Endothelial cell of umbilical vein (primary cell): ENCODE data around the gene SETD3. TPM values are rescaled to one million over a fixed set of nuclear protein-coding genes. Genes with fewer than 3 reads are reported as not detected.

Source experiments
- BruUV-seq: library from RNA; stranded (reverse); fragments of 400-500 nt; replicated peaks from 2 replicates; lab custom pipeline; 2021; lab: Mats Ljungman, UMichigan
- CTCF ChIA-PET: fragments of 300-600, 350-600 bp; sonication (Branson Sonifier 250); formaldehyde crosslinking; loops from one replicate; lab custom pipeline; 2021; ENCODE audit warnings: antibody characterized with exemption, inconsistent platforms; lab: Charles Lee
- POLR2A ChIA-PET: fragments of 300-600, 350-600 bp; sonication (Branson Sonifier 250); formaldehyde crosslinking; loops from one replicate; lab custom pipeline; 2021; ENCODE audit warnings: antibody characterized with exemption, inconsistent platforms; lab: Charles Lee
- DNase-seq: peaks from one replicate; pipeline ENCODE4 v3.0.0-alpha.2; 2011; ENCODE audit warnings: low read depth, low spot score
- FAIRE-seq: peaks from 2 replicates; lab custom pipeline; 2011; peaks lifted over from hg19 to GRCh38; lab: Jason Lieb, UNC
- H2AFZ ChIP-seq: 2 replicates; pipeline ENCODE4 v1.6.0; 2012; ENCODE audit warnings: low read depth, low read length, control low read depth, inconsistent platforms
- H3K27ac ChIP-seq: 2 replicates; pipeline ENCODE4 v1.5.1; 2011; ENCODE audit warnings: low read depth, mild to moderate bottlenecking, control low read depth, low read length, moderate library complexity; ENCODE audit not compliant: insufficient read depth
- H3K27me3 ChIP-seq, 2 experiments: 2 replicates each; pipeline versions ENCODE4 v1.6.0 to v1.6.1; 2011; ENCODE audit warnings: low read length in 2 of 2, mixed read lengths in 1 of 2; ENCODE audit not compliant: control insufficient read depth in 2 of 2, insufficient read depth in 2 of 2
- H3K36me3 ChIP-seq, 2 experiments: 2 replicates in 1 of 2; 3 replicates in 1 of 2; pipeline ENCODE4 v1.5.1; 2011; ENCODE audit warnings: low read length in 2 of 2, mild to moderate bottlenecking in 1 of 2, moderate library complexity in 1 of 2; ENCODE audit not compliant: control insufficient read depth in 2 of 2, insufficient read depth in 2 of 2; ENCODE audit errors: extremely low read depth in 1 of 2
- H3K4me1 ChIP-seq: 3 replicates; pipeline ENCODE4 v1.5.1; 2011; ENCODE audit warnings: mild to moderate bottlenecking, low read length; ENCODE audit not compliant: control insufficient read depth, insufficient read depth; ENCODE audit errors: extremely low read depth
- H3K4me2 ChIP-seq: 2 replicates; pipeline ENCODE4 v1.6.1; 2011; ENCODE audit warnings: low read length, control low read depth, mixed read lengths; ENCODE audit not compliant: insufficient read depth
- H3K4me3 ChIP-seq, 3 experiments: fragments of 200-600 bp in 1 of 3; sonication (generic), shearing (Covaris generic) in 1 of 3; replicated peaks in 1 of 3; 2 replicates each; pipeline ENCODE4 v1.5.1; 2011 to 2016; ENCODE audit warnings: control low read depth in 3 of 3, low read length in 3 of 3, mild to moderate bottlenecking in 2 of 3, inconsistent platforms in 1 of 3, low read depth in 1 of 3, moderate library complexity in 1 of 3; ENCODE audit not compliant: insufficient read depth in 1 of 3
- H3K79me2 ChIP-seq: 2 replicates; pipeline ENCODE4 v1.6.0; 2012; ENCODE audit warnings: low read length, inconsistent platforms; ENCODE audit not compliant: control insufficient read depth, insufficient read depth
- H3K9ac ChIP-seq: replicated peaks from 2 replicates; pipeline ENCODE3; 2011; ENCODE audit warnings: low read length, control low read depth; ENCODE audit not compliant: insufficient read depth; ENCODE audit errors: extremely low read depth
- H3K9me1 ChIP-seq: replicated peaks from 3 replicates; pipeline ENCODE4 v1.6.0; 2011; ENCODE audit warnings: mild to moderate bottlenecking, low read length; ENCODE audit not compliant: control insufficient read depth, insufficient read depth; ENCODE audit errors: extremely low read depth
- H3K9me3 ChIP-seq: replicated peaks from 2 replicates; pipeline ENCODE4 v1.5.1; 2012; ENCODE audit warnings: low read length, inconsistent platforms; ENCODE audit not compliant: control insufficient read depth, insufficient read depth
- H4K20me1 ChIP-seq: replicated peaks from 2 replicates; pipeline ENCODE3; 2011; ENCODE audit warnings: mild to moderate bottlenecking, low read length; ENCODE audit not compliant: control insufficient read depth, insufficient read depth; ENCODE audit errors: extremely low read depth
- EZH2 ChIP-seq: IDR thresholded peaks from 2 replicates; pipeline ENCODE4 v1.6.1; 2012; ENCODE audit warnings: borderline replicate concordance, low read depth, mild to moderate bottlenecking, moderate library complexity, low read length, inconsistent platforms; ENCODE audit not compliant: severe bottlenecking
- FOS ChIP-seq: IDR thresholded peaks from 2 replicates; pipeline ENCODE4 v1.6.1; 2011; ENCODE audit warnings: mild to moderate bottlenecking, low read length, moderate library complexity, borderline replicate concordance; ENCODE audit not compliant: insufficient read depth
- GATA2 ChIP-seq: IDR thresholded peaks from 2 replicates; pipeline ENCODE4 v1.7.0; 2011; ENCODE audit warnings: low read depth, mild to moderate bottlenecking, moderate library complexity, mixed read lengths, low read length; ENCODE audit not compliant: insufficient read length, insufficient read depth
- JUN ChIP-seq: IDR thresholded peaks from 2 replicates; pipeline ENCODE4 v1.6.1; 2011; ENCODE audit warnings: borderline replicate concordance, low read depth; ENCODE audit not compliant: insufficient read length, insufficient read depth
- POLR2A ChIP-seq: IDR thresholded peaks from 2 replicates; pipeline ENCODE4 v1.6.1; 2012; ENCODE audit warnings: low read depth, mild to moderate bottlenecking, control low read depth, low read length
- POLR2AphosphoS5 ChIP-seq: IDR thresholded peaks from 2 replicates; pipeline ENCODE4 v1.6.1; 2012; ENCODE audit warnings: low read depth, mild to moderate bottlenecking, control low read depth, low read length, moderate library complexity; ENCODE audit not compliant: insufficient read depth
- dilution Hi-C: fragments of 300-500 bp; cut with MboI; formaldehyde crosslinking; loops from one replicate; pipeline ENCODE4 v1.15.0; 2019; ENCODE audit warnings: low sequenced_read_pairs; ENCODE audit not compliant: extremely low pct_ligation_motif_present
- intact Hi-C: fragments of 100-400 bp; cut with micrococcal nuclease; formaldehyde crosslinking; loops from one replicate; pipeline ENCODE4 v1.10.0; 2022
- polyA plus RNA-seq, 4 experiments: library from polyadenylated mRNA; depleted of rRNA in 3 of 4; stranded (reverse) in 3 of 4; unstranded in 1 of 4; fragments of >200 nt; gene quantifications; 2 replicates each; pipeline versions ENCODE4 v1.2.1 to v1.2.3, GENCODE V29; 2011 to 2012; ENCODE audit warnings: missing spikeins in 1 of 4
- total RNA-seq: library from RNA; stranded (reverse); gene quantifications from 2 replicates; pipeline ENCODE4 v1.2.3, GENCODE V29; 2021
- TF ChIP-seq, protein P1 (sequence below), 2 donors: IDR thresholded peaks; 1 replicate in 1 of 2; 2 replicates in 1 of 2; pipeline ENCODE4 v1.5.1; 2011; ENCODE audit warnings: low read length in 2 of 2, mild to moderate bottlenecking in 2 of 2, moderate library complexity in 2 of 2, control low read depth in 1 of 2, inconsistent platforms in 1 of 2, low read depth in 1 of 2; ENCODE audit not compliant: insufficient read depth in 1 of 2; ENCODE audit errors: extremely low read depth in 1 of 2
- TF ChIP-seq, protein P2 (sequence below): IDR thresholded peaks from 2 replicates; pipeline ENCODE4 v1.6.1; 2011; ENCODE audit not compliant: insufficient read depth, insufficient read length

SETD3 gene
- total and polyA plus RNA-seq, 2 donors (not counting 3 experiments of a cell fraction or from before 2014, with no cell fraction given) = 18.1 to 53.1 TPM

DNA sequence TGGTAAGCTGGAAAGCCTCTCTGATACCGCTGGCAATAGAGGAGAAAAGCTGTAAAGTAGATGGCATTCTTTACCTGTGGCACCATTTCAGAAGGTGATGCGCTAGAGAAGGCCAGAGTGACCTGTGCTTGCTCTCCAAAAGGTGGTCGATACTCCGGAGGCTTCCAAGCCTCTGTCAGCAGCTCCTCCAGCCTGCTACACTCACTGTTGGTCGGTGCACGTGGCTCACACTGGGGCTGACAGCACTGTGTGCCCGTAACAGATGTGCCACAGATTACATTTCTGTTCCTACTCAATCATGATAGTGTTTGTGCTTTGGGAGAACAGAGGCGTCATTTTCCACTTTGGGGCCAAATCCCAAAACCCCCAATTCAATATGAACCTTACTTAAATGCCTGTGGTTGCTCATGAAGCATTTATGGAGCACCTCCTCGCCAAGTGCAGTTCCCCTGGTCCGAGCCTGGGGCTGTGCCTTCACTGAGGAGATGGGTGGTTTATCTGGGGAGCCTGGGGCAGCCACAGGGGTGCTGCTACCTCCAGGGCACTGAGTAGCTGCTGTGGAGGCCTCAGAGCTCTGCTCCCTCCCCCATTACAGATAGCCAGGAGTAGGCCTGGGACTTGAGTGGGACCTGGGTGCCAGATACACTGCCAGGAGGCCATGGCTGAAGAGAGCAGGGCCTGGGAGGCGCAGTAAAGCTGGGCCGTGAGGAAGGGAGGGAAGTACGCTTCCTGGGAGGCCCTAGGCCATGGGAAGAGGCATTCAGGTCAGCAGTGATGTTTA is 27.4 kb upstream of the SETD3 start:
- no peaks in the 10 kb centered on the region for H3K27me3 ChIP-seq
- H3K9me1 ChIP-seq = no peaks in the 10 kb centered on the region
- FAIRE-seq (no peak), DNase-seq (no peak)
- peaks cover 22% of the 10 kb centered on the region for H3K4me1 ChIP-seq
- H3K27ac ChIP-seq = no peak overlapping the region
- H3K9ac ChIP-seq = no peak overlapping the region
- H2AFZ ChIP-seq = no peak overlapping the region
- no peak overlapping the region for H3K4me2 ChIP-seq
- H4K20me1 ChIP-seq = no peaks in the 10 kb centered on the region
- H3K4me3 ChIP-seq = no peak overlapping the region
- H3K36me3 ChIP-seq = peaks cover 17 to 35% of the 10 kb centered on the region in 2 experiments
- no peaks in the 10 kb centered on the region for H3K9me3 ChIP-seq
- TF ChIP-seq GATA2 (no peak), JUN (no peak), POLR2A (no peak), POLR2AphosphoS5 (no peak), EZH2 (no peak), FOS (no peak)
- TF ChIP-seq, protein P1, sequence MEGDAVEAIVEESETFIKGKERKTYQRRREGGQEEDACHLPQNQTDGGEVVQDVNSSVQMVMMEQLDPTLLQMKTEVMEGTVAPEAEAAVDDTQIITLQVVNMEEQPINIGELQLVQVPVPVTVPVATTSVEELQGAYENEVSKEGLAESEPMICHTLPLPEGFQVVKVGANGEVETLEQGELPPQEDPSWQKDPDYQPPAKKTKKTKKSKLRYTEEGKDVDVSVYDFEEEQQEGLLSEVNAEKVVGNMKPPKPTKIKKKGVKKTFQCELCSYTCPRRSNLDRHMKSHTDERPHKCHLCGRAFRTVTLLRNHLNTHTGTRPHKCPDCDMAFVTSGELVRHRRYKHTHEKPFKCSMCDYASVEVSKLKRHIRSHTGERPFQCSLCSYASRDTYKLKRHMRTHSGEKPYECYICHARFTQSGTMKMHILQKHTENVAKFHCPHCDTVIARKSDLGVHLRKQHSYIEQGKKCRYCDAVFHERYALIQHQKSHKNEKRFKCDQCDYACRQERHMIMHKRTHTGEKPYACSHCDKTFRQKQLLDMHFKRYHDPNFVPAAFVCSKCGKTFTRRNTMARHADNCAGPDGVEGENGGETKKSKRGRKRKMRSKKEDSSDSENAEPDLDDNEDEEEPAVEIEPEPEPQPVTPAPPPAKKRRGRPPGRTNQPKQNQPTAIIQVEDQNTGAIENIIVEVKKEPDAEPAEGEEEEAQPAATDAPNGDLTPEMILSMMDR (IDR thresholded peaks at IDR 0.05; ENCODE audit: extremely low read depth in 1 of 2, insufficient read depth in 1 of 2, low read depth in 1 of 2, low read length in 2 of 2) = no peak
- TF ChIP-seq, protein P2, sequence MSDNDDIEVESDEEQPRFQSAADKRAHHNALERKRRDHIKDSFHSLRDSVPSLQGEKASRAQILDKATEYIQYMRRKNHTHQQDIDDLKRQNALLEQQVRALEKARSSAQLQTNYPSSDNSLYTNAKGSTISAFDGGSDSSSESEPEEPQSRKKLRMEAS = no peak
- dilution Hi-C loops = no loop called here
- CTCF ChIA-PET = no interaction called here
- intact Hi-C loops = no loop called here
- POLR2A ChIA-PET = no interaction called here
- BruUV-seq = no TSS peak
- H3K79me2 ChIP-seq = no peaks in the 10 kb centered on the region
